ENCODE measurements around the gene IRS2. TPM values are rescaled to one million over a fixed set of nuclear protein-coding genes. Genes with fewer than 3 reads are reported as not detected.

IRS2 gene
- total and polyA plus RNA-seq, 2 experiments from 2014 or later: 3.6 to 14.5 TPM

- Histone ChIP-seq H3K4me2 (no peak overlapping the region), H3K27me3 (ENCODE audit: insufficient read depth) (no peaks in the 10 kb centered on the region), H3K9me2 (ENCODE audit: insufficient read depth) (no peaks in the 10 kb centered on the region), H3K4me1 (ENCODE audit: insufficient read depth) (peaks cover 7% of the 10 kb centered on the region; the same call in 1 of the 2 replicates), H3F3A (replicated peaks; ENCODE audit: low read depth) (no peaks in the 10 kb centered on the region), H3K36me3 (ENCODE audit: insufficient read depth) (no peaks in the 10 kb centered on the region), H3K4me3 (no peak overlapping the region), H3K27ac (ENCODE audit: low read depth) (no peak overlapping the region), H4K20me1 (replicated peaks; ENCODE audit: insufficient read depth) (peaks cover 41% of the 10 kb centered on the region; the same call in 1 of the 2 replicates), H2AFZ (no peak overlapping the region), H3K79me2 (replicated peaks; ENCODE audit: insufficient read depth) (peaks cover 78% of the 10 kb centered on the region)
- no peak for DNase-seq (ENCODE audit: low spot score)
- H3K36me3 Mint-ChIP-seq (ENCODE audit: low read depth): peaks cover 5% of the 10 kb centered on the region; the same call in 2 of the 3 replicates
- ATAC-seq: no peak
- peaks cover 45% of the 10 kb centered on the region for H3K4me1 Mint-ChIP-seq
- no peaks in the 10 kb centered on the region for H3K9me3 Mint-ChIP-seq
- no peaks in the 10 kb centered on the region for H3K27me3 Mint-ChIP-seq (ENCODE audit: insufficient read depth, low read depth, poor library complexity)
- TF ChIP-seq JUNB (IDR thresholded peaks at IDR 0.05; ENCODE audit: unreplicated experiment): no peak
- H3K27ac Mint-ChIP-seq: no peak overlapping the region
- H3K4me3 Mint-ChIP-seq: no peak overlapping the region
Observed at GRCh38 chr13:109760402-109760801, 26.0 kb downstream of the IRS2 start.

GRCh38 chr13:109759609-109760008, 26.8 kb downstream of the IRS2 start:
- no peak for DNase-seq (ENCODE audit: low spot score)
- Mint-ChIP-seq H3K4me1 (peaks cover 38% of the 10 kb centered on the region), H3K36me3 (ENCODE audit: low read depth) (peaks cover 10% of the 10 kb centered on the region; the same call in 2 of the 3 replicates), H3K27ac (no peak overlapping the region; the same call in 1 of the 2 replicates), H3K9me3 (no peaks in the 10 kb centered on the region), H3K27me3 (ENCODE audit: insufficient read depth, low read depth, poor library complexity) (no peaks in the 10 kb centered on the region), H3K4me3 (no peak overlapping the region)
- Histone ChIP-seq H3K79me2 (replicated peaks; ENCODE audit: insufficient read depth) (peaks cover 76% of the 10 kb centered on the region), H4K20me1 (replicated peaks; ENCODE audit: insufficient read depth) (peaks cover 41% of the 10 kb centered on the region; the same call in 1 of the 2 replicates), H3K4me3 (no peak overlapping the region), H3K36me3 (ENCODE audit: insufficient read depth) (no peaks in the 10 kb centered on the region), H3F3A (replicated peaks; ENCODE audit: low read depth) (no peaks in the 10 kb centered on the region), H3K4me1 (ENCODE audit: insufficient read depth) (peaks cover 5% of the 10 kb centered on the region; the same call in 1 of the 2 replicates), H3K27ac (ENCODE audit: low read depth) (0 out of 2 replicates have a peak overlapping the region, but pooled peaks have one; percentile 19), H3K4me2 (no peak overlapping the region), H3K27me3 (ENCODE audit: insufficient read depth) (no peaks in the 10 kb centered on the region), H2AFZ (no peak overlapping the region), H3K9me2 (ENCODE audit: insufficient read depth) (no peaks in the 10 kb centered on the region)
- ATAC-seq: peak; percentile 26; the same call in 1 of the 3 replicates
- TF ChIP-seq EZH2 (IDR thresholded peaks at IDR 0.05; ENCODE audit: low read depth, unreplicated experiment): no peak
- TF ChIP-seq ETS1 (IDR thresholded peaks at IDR 0.05): no peak
- no peak for TF ChIP-seq ZNF114 (CRISPR knock-in tag; IDR thresholded peaks at IDR 0.05)

- peaks cover 34% of the 10 kb centered on the region for H3K4me1 Mint-ChIP-seq
- H2AFZ ChIP-seq: no peak overlapping the region
- DNase-seq (ENCODE audit: low spot score): no peak
- no peaks in the 10 kb centered on the region for H3K27me3 ChIP-seq (ENCODE audit: insufficient read depth)
- H3K4me3 ChIP-seq: no peak overlapping the region
- peaks cover 70% of the 10 kb centered on the region for H3K79me2 ChIP-seq (replicated peaks; ENCODE audit: insufficient read depth)
- H4K20me1 ChIP-seq (replicated peaks; ENCODE audit: insufficient read depth): peaks cover 35% of the 10 kb centered on the region; the same call in 1 of the 2 replicates
- H3K27me3 Mint-ChIP-seq (ENCODE audit: insufficient read depth, low read depth, poor library complexity): no peaks in the 10 kb centered on the region
- H3K27ac ChIP-seq (ENCODE audit: low read depth): 0 out of 2 replicates have a peak overlapping the region, but pooled peaks have one; percentile 19
- H3K36me3 ChIP-seq (ENCODE audit: insufficient read depth): no peaks in the 10 kb centered on the region; the same call in 1 of the 2 replicates
- peak overlapping the region; percentile 64; the same call in 1 of the 2 replicates for H3K27ac Mint-ChIP-seq
- H3K4me3 Mint-ChIP-seq: no peak overlapping the region
- peaks cover 10% of the 10 kb centered on the region; the same call in 2 of the 3 replicates for H3K36me3 Mint-ChIP-seq (ENCODE audit: low read depth)
- H3K9me3 Mint-ChIP-seq: no peaks in the 10 kb centered on the region
- peaks cover under 1% of the 10 kb centered on the region; the same call in 1 of the 2 replicates for H3K4me1 ChIP-seq (ENCODE audit: insufficient read depth)
- ATAC-seq: peak; percentile 34; the same call in 2 of the 3 replicates
- H3K4me2 ChIP-seq: no peak overlapping the region
- no peaks in the 10 kb centered on the region for H3F3A ChIP-seq (replicated peaks; ENCODE audit: low read depth)
- H3K9me2 ChIP-seq (ENCODE audit: insufficient read depth): no peaks in the 10 kb centered on the region
- TF ChIP-seq REST (IDR thresholded peaks at IDR 0.05; ENCODE audit: unreplicated experiment) (no peak), POLR2AphosphoS5 (IDR thresholded peaks at IDR 0.05; ENCODE audit: low read depth) (no peak), ETS1 (IDR thresholded peaks at IDR 0.05) (no peak), NANOG (IDR thresholded peaks at IDR 0.05; ENCODE audit: borderline replicate concordance) (no peak)
Observed at GRCh38 chr13:109758937-109759480, 27.4 kb downstream of the IRS2 start.

Measured in GM23338 (cell line).